Ascending aorta (tissue), 2 donors: Measurements from ENCODE around the gene ARPC5L. TPM values are rescaled to one million over a fixed set of nuclear protein-coding genes. Genes with fewer than 3 reads are reported as not detected.

ENCODE experiments used
- DNase-seq, 2 donors: peaks; one replicate each; pipeline ENCODE4 v3.0.0-alpha.2; 2019; ENCODE audit warnings: low spot score in 2 of 2
- H3K27ac ChIP-seq, 2 donors: fragments of 200-600 bp; sonication (generic); one replicate each; pipeline ENCODE4 v1.5.1; 2016 to 2017; ENCODE audit warnings: mild to moderate bottlenecking in 1 of 2
- H3K27me3 ChIP-seq: fragments of 200-600 bp; sonication (generic); one replicate; pipeline ENCODE4 v1.5.1; 2017
- H3K36me3 ChIP-seq, 2 donors: fragments of 200-600 bp; sonication (generic); one replicate each; pipeline ENCODE4 v1.5.1; 2016
- H3K4me1 ChIP-seq, 2 donors: fragments of 200-600 bp; sonication (generic); one replicate each; pipeline ENCODE4 v1.5.1; 2016 to 2017; ENCODE audit warnings: mild to moderate bottlenecking in 1 of 2
- H3K4me3 ChIP-seq, 2 donors: fragments of 200-600 bp; sonication (generic); one replicate each; pipeline ENCODE4 v1.5.1; 2016 to 2017; ENCODE audit warnings: mild to moderate bottlenecking in 1 of 2
- H3K9me3 ChIP-seq, 2 donors: fragments of 200-600 bp; sonication (generic); one replicate each; pipeline ENCODE4 v1.5.1; 2016
- CTCF ChIP-seq, 3 experiments: fragments of 200-600 bp in 2 of 3; fragments of 450-650 bp in 1 of 3; sonication (generic) in 2 of 3; IDR thresholded peaks; one replicate each; pipeline ENCODE4 v1.5.1; 2016 to 2019; ENCODE audit warnings: antibody characterized with exemption in 3 of 3, mild to moderate bottlenecking in 1 of 3, moderate library complexity in 1 of 3
- intact Hi-C: fragments of 100-400 bp; cut with DNase I; formaldehyde crosslinking; loops from one replicate; pipeline ENCODE4 v1.15.1; 2023
- total RNA-seq: library from RNA; depleted of rRNA; stranded (reverse); fragments of >200 nt; gene quantifications from one replicate; pipeline ENCODE4 v1.1.0, GENCODE V29; 2016

ARPC5L gene
- total RNA-seq, 1 donor from 2014 or later: 12.0 TPM

- Histone ChIP-seq H3K9me3 (no peaks in the 10 kb centered on the region), H3K27me3 (no peaks in the 10 kb centered on the region), H3K27ac (peak overlapping the region in 1 of 2 donors; percentile 28), H3K36me3 (peaks cover 20 to 26% of the 10 kb centered on the region in 2 donors), H3K4me3 (no peak overlapping the region), H3K4me1 (peaks cover 7 to 11% of the 10 kb centered on the region in 2 donors)
- no peak for TF ChIP-seq CTCF (IDR thresholded peaks at IDR 0.05)
- intact Hi-C loops: loop anchor here (10.0 kb wide), 1 partner anchor 199 kb away; no protein-coding TSS in a partner anchor
- no peak for DNase-seq
Measured at GRCh38 chr9:124854161-124854560, 7.8 kb upstream of the ARPC5L start.

GRCh38 chr9:124854822-124855221 is 7.1 kb upstream of the ARPC5L start:
- H3K27me3 ChIP-seq: no peaks in the 10 kb centered on the region
- DNase-seq: no peak
- H3K4me1 ChIP-seq: peaks cover 7 to 11% of the 10 kb centered on the region in 2 donors
- TF ChIP-seq CTCF (IDR thresholded peaks at IDR 0.05): no peak
- H3K27ac ChIP-seq: no peak overlapping the region
- no peak overlapping the region for H3K4me3 ChIP-seq
- H3K36me3 ChIP-seq: peaks cover 26 to 32% of the 10 kb centered on the region in 2 donors
- no peaks in the 10 kb centered on the region for H3K9me3 ChIP-seq
- intact Hi-C loops: loop anchor here (10.0 kb wide), 1 partner anchor 200 kb away; no protein-coding TSS in a partner anchor

- no peak for DNase-seq
- H3K9me3 ChIP-seq: no peaks in the 10 kb centered on the region
- H3K36me3 ChIP-seq: peaks cover 32 to 40% of the 10 kb centered on the region in 2 donors
- no peak overlapping the region for H3K4me3 ChIP-seq
- no peaks in the 10 kb centered on the region for H3K27me3 ChIP-seq
- TF ChIP-seq CTCF (IDR thresholded peaks at IDR 0.05): no peak
- intact Hi-C loops: loop anchor here (10.0 kb wide), 1 partner anchor 201 kb away; no protein-coding TSS in a partner anchor
- peaks cover 10 to 14% of the 10 kb centered on the region in 2 donors for H3K4me1 ChIP-seq
- no peak overlapping the region for H3K27ac ChIP-seq
Measured at GRCh38 chr9:124855566-124855943, 6.4 kb upstream of the ARPC5L start.

GRCh38 chr9:124855944-124856765 is 5.8 kb upstream of the ARPC5L start:
- H3K36me3 ChIP-seq: peaks cover 32 to 41% of the 10 kb centered on the region in 2 donors
- no peak for DNase-seq
- H3K27me3 ChIP-seq: no peaks in the 10 kb centered on the region
- H3K4me1 ChIP-seq: peaks cover 15 to 20% of the 10 kb centered on the region in 2 donors
- no peak overlapping the region for H3K27ac ChIP-seq
- H3K4me3 ChIP-seq: no peak overlapping the region
- no peaks in the 10 kb centered on the region for H3K9me3 ChIP-seq
- intact Hi-C loops: loop anchor here (10.0 kb wide), 1 partner anchor 201 kb away; no protein-coding TSS in a partner anchor
- TF ChIP-seq CTCF (IDR thresholded peaks at IDR 0.05): no peak

GRCh38 chr9:124857533-124858162 is 4.3 kb upstream of the ARPC5L start:
- Histone ChIP-seq H3K4me1 (peaks cover 9 to 14% of the 10 kb centered on the region in 2 donors), H3K36me3 (peaks cover 32 to 41% of the 10 kb centered on the region in 2 donors), H3K27me3 (no peaks in the 10 kb centered on the region), H3K4me3 (no peak overlapping the region), H3K27ac (no peak overlapping the region), H3K9me3 (no peaks in the 10 kb centered on the region)
- intact Hi-C loops: loop anchor here (10.0 kb wide), 1 partner anchor 203 kb away; no protein-coding TSS in a partner anchor
- no peak for DNase-seq
- no peak for TF ChIP-seq CTCF (IDR thresholded peaks at IDR 0.05)
